T-helper 17 cell (primary cell): ENCODE measurements around the gene MAX. TPM values are rescaled to one million over a fixed set of nuclear protein-coding genes. Genes with fewer than 3 reads are reported as not detected.

Experiments
- ATAC-seq: fragments of 150-1000 bp; cut with Tn5 transposase; 2 replicates; pipeline ENCODE4 v1.10.0; 2021; ENCODE audit warnings: mild to moderate bottlenecking, moderate library complexity
- DNase-seq, 3 donors: peaks; one replicate each; pipeline versions ENCODE4 v3.0.0 to v3.0.0-alpha.2; 2020 to 2021
- H3K9me3 ChIP-seq: one replicate; pipeline ENCODE4 v1.7.0; 2013; ENCODE audit warnings: low read length, mild to moderate bottlenecking; ENCODE audit not compliant: control insufficient read depth, poor library complexity, severe bottlenecking
- H3K27ac Mint-ChIP-seq: one replicate; pipeline ENCODE4 v1.8.0; 2022; ENCODE audit warnings: mild to moderate bottlenecking, moderate library complexity, mixed read lengths
- H3K27me3 Mint-ChIP-seq: one replicate; pipeline ENCODE4 v1.8.0; 2022; ENCODE audit warnings: mixed read lengths
- H3K36me3 Mint-ChIP-seq: one replicate; pipeline ENCODE4 v1.8.0; 2022; ENCODE audit warnings: low read depth, mixed read lengths
- H3K4me1 Mint-ChIP-seq: one replicate; pipeline ENCODE4 v1.8.0; 2022; ENCODE audit warnings: mild to moderate bottlenecking, mixed read lengths
- H3K4me3 Mint-ChIP-seq: one replicate; pipeline ENCODE4 v1.8.0; 2022; ENCODE audit warnings: mild to moderate bottlenecking, moderate library complexity, mixed read lengths
- total RNA-seq, 4 donors: library from RNA in 2 of 4; stranded (reverse) in 2 of 4; gene quantifications; one replicate each; pipeline ENCODE4 v1.2.3 and lab custom pipeline; 2022 to 2026

The MAX gene
- total RNA-seq, 2 donors from 2014 or later = 167 to 312 TPM

DNA sequence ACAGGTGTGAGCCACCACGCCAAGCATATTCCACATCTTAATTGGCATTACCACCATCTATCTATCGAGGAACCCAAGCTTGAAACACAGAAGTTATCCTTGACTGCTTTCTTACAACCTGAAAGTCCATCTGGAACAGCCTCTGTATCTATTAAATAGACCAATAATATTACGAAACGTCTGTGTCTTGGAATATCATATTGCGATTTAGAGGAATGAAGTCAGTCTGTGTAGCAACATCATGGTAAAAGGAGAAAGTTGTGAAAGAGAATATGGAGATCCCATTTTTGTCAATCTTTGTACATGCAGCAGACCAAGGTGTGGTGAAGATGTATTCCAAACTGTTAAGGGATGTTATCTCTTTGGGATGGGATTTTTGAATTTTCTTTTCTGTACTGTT lies 25.8 kb upstream of the MAX start:
- Mint-ChIP-seq H3K4me1 (no peaks in the 10 kb centered on the region), H3K27ac (no peak overlapping the region), H3K4me3 (no peak overlapping the region), H3K36me3 (no peaks in the 10 kb centered on the region), H3K27me3 (peaks cover 14% of the 10 kb centered on the region)
- DNase-seq = no peak
- no peak for ATAC-seq
- no peaks in the 10 kb centered on the region for H3K9me3 ChIP-seq

DNA sequence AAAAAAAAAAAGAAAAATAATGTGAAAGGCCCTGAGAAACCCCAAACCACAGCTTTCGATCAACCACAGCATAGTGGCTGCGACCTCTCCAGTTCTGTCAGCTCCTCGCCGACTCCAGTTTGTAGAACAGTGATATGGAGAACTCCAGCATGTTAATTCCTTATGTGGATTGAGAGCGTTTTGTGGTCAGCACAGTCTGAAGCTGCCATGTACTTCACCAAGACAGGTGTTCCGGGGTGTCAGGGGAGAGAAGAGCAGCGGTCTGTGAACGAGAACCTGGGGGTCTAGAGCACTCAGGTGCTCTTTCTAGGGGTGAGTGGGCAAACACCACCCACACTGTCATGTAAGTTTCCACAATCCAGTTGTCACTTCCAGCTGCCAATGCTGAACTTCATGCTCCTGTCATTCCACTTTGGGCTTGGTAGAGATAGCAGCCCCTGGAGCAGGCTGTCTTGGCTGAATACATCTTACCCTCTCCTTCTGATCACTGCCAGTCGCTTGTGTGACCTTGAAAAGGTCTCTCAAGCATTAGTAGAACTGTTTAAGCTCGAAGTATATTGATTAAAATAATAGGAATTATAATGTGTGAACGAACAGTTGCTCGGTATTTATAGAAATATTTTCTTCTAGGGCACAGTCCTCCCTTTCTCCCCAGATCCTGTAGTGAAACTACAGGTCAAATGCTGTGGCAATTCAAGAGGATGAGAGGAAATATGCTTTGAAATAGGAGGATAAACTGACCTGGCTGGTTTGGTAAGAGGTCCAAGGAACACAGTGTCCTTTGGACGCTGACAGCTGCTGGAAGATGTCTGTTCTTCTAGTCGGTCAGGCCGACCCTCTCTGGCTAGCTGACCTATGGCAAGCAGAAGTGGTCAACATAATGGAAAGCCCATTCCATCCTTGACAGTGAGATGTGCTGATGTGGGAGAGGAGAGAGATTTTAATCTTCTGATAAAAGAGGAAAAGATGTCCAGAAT lies 15.7 kb upstream of the MAX start:
- Mint-ChIP-seq H3K4me3 (no peak overlapping the region), H3K4me1 (peaks cover 2% of the 10 kb centered on the region), H3K27ac (no peak overlapping the region), H3K27me3 (no peaks in the 10 kb centered on the region), H3K36me3 (peaks cover 2% of the 10 kb centered on the region)
- H3K9me3 ChIP-seq = no peaks in the 10 kb centered on the region
- ATAC-seq (no peak), DNase-seq (no peak)

DNA sequence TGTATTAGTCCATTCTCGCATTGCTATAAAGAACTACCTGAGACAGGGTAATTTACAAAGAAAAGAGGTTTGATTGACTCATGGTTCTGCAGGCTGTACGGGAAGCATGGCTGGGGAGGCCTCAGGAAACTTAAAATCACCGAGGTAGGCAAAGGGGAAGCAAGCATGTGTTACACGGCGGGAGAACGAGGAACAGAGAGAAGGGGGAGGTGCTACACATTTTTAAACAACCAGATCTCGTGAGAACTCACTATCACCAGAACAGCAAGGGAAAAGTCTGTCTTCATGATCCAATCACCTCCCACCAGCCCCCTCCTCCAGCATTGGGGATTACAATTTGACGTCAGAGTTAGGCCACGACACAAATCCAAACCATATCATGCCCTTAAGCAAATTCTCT lies 13.3 kb upstream of the MAX start:
- Mint-ChIP-seq H3K4me1 (peaks cover 2% of the 10 kb centered on the region), H3K4me3 (no peak overlapping the region), H3K27me3 (no peaks in the 10 kb centered on the region), H3K36me3 (peaks cover 2% of the 10 kb centered on the region), H3K27ac (no peak overlapping the region)
- no peaks in the 10 kb centered on the region for H3K9me3 ChIP-seq
- DNase-seq = no peak
- no peak for ATAC-seq

DNA sequence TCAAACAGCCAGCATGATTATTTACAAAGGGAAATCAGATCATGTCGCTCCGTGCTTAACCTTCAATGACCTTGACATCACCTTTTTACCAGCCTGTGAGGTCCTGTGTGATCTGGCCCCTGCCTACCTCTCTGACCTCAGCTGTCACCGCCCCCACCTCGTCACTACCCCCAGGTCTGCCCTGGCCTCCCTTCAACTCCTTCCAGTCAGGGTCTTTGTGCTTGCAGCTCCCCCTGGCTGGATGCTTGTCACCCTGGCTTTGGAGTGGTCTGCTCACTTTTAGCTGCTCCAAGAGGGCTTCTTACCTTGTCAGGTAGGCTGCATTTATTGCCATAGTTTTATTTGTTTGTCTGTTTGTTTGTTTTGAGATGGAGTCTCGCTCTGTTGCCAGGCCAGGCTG lies 8.2 kb upstream of the MAX start:
- DNase-seq = no peak
- peaks cover 8% of the 10 kb centered on the region for H3K27me3 Mint-ChIP-seq
- H3K4me1 Mint-ChIP-seq = no peaks in the 10 kb centered on the region
- H3K9me3 ChIP-seq = no peaks in the 10 kb centered on the region
- no peak overlapping the region for H3K4me3 Mint-ChIP-seq
- peaks cover 2% of the 10 kb centered on the region for H3K36me3 Mint-ChIP-seq
- no peak overlapping the region for H3K27ac Mint-ChIP-seq
- no peak for ATAC-seq

DNA sequence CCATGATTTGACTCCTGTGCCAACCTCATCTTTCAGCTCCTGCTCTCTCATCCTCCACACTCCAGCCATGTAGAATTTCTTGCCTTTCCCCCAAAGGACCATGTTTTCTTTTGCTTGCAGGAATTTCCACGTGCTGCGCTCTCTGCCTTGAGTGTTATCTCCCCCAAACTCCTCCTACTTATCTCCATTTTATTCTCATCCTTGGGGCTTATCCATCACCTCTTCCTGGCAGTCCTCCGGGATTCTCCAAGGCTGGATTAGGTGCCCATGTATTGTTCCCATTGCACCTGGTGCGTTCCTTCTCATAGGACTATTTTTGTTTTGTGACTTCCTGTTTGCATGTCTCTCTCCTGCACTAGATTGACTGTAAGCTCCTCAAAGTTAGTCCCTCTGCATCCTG lies 7.0 kb upstream of the MAX start:
- peaks cover 8% of the 10 kb centered on the region for H3K27me3 Mint-ChIP-seq
- DNase-seq (no peak), ATAC-seq (no peak)
- H3K36me3 Mint-ChIP-seq = peaks cover 2% of the 10 kb centered on the region
- H3K4me3 Mint-ChIP-seq = no peak overlapping the region
- no peak overlapping the region for H3K27ac Mint-ChIP-seq
- no peaks in the 10 kb centered on the region for H3K9me3 ChIP-seq
- no peaks in the 10 kb centered on the region for H3K4me1 Mint-ChIP-seq

DNA sequence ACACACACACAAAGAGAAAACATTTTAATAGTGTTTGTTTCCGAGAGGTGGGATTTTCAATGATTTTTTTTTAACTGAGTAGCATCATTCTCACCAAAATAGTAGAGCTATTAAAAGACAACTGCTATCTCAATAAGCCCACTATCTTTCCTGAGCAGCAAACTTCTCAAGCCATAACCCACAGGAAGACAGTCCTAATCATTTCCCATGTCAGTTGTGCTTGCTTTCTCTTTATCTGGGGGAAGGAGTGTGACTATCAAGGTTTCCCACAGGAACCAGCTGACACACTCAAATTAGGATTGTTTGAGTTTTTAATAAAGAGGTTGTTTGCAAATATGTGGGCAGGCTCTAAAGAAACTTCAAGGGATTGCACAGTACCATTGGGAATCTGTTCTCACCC lies 4.9 kb upstream of the MAX start:
- no peaks in the 10 kb centered on the region for H3K9me3 ChIP-seq
- Mint-ChIP-seq H3K4me3 (no peak overlapping the region), H3K4me1 (peaks cover 7% of the 10 kb centered on the region), H3K36me3 (peaks cover 5% of the 10 kb centered on the region), H3K27ac (no peak overlapping the region), H3K27me3 (peaks cover 14% of the 10 kb centered on the region)
- ATAC-seq (no peak), DNase-seq (no peak)

DNA sequence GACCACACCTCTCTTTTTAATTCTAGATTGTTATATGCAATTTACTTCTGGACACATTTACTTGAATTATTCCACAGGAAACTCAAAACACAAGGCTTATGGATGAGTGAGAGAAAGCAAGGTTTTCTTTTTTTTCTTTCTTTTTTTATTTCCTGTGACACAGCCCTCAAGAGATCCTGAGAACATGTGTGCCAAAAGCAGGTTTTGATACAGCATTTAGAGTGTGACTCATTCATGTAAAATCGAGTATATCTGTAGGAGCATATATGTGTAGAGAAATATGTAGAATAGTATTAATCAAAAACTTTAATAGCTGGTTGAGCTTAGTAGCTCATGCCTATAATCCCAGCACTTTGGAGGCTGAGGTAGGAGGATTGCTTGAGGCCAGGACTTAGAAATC lies 4.4 kb upstream of the MAX start:
- ATAC-seq (no peak), DNase-seq (no peak)
- Mint-ChIP-seq H3K27me3 (peaks cover 14% of the 10 kb centered on the region), H3K36me3 (peaks cover 5% of the 10 kb centered on the region), H3K27ac (no peak overlapping the region), H3K4me1 (peaks cover 7% of the 10 kb centered on the region), H3K4me3 (no peak overlapping the region)
- no peaks in the 10 kb centered on the region for H3K9me3 ChIP-seq

DNA sequence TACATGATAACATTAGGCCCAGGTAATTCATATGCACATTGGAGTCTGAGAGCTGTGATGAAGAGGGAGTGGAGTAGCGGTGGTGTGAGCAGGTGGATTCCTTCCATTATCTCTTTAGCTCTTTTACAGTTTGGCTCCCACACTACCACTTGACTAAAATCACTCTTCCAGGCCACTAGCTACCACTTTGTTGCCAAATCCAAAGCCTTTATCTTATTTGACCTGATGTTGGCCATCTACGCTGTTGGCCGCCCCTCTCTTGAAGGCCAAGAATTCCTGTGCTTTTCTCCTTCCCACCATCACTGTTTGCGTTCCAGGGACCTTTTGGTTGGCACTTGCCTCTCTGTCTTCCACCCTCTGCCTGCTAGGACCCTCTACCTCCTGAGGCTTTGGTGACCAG lies 4.0 kb upstream of the MAX start:
- H3K9me3 ChIP-seq = no peaks in the 10 kb centered on the region
- ATAC-seq = no peak
- peaks cover 8% of the 10 kb centered on the region for H3K4me1 Mint-ChIP-seq
- H3K36me3 Mint-ChIP-seq = peaks cover 6% of the 10 kb centered on the region
- no peak for DNase-seq
- H3K4me3 Mint-ChIP-seq = no peak overlapping the region
- no peak overlapping the region for H3K27ac Mint-ChIP-seq
- H3K27me3 Mint-ChIP-seq = peaks cover 14% of the 10 kb centered on the region

DNA sequence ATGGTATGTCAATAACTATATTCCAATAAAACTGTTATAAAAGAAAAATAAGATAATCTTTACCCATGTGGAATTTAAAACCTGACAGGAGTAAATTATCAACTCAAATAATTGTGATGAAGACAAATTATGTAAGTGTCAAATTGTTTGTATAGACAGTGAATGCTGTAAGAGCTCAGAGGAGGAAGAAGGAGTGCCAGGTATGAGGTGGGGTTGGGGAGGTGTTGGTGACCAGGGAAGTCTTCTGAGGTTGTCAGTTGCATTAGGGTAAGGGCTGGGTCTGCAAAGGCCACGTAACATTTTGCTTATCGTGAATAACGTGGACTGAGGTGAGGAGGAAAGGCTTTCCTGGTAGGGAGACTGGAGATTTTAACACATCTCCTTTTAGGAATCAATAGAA lies 2.5 kb upstream of the MAX start:
- peaks cover 13% of the 10 kb centered on the region for H3K27me3 Mint-ChIP-seq
- H3K27ac Mint-ChIP-seq = no peak overlapping the region
- H3K4me1 Mint-ChIP-seq = peaks cover 18% of the 10 kb centered on the region
- peak overlapping the region; percentile 73 for H3K4me3 Mint-ChIP-seq
- peaks cover 11% of the 10 kb centered on the region for H3K36me3 Mint-ChIP-seq
- DNase-seq (no peak), ATAC-seq (no peak)
- no peaks in the 10 kb centered on the region for H3K9me3 ChIP-seq

DNA sequence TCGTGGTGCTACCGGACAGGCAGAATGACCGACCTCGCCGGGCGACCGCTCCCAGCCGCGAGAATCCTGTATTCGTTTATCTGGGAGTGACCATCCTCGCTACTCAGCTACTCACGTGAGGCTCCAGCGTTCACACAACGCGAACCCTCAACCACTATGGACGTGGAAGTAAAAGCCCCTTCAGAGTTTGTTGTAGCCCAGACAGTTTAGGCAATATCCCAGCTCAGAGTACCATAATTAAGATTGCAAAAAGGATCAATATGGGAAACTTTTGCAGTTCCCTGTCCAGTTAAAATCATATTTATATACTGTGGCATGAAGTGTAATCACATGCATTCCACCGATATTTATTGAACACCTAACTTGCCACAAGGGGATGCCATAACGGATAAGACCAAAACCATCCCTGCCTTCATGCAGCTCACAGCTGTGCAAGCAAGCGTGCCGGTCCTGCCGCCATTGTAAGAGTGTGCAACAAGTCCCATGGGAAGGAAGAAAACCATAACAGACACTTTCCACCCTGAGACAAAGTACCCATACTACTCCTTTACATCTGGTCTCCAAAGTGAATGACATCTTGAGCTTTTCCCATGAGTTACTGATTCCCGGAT lies 938 bp upstream of the MAX start:
- ATAC-seq (no peak), DNase-seq (no peak)
- Mint-ChIP-seq H3K4me1 (peaks cover 27% of the 10 kb centered on the region), H3K27ac (peak overlapping the region; percentile 74), H3K27me3 (peaks cover 6% of the 10 kb centered on the region), H3K36me3 (peaks cover 9% of the 10 kb centered on the region), H3K4me3 (peak overlapping the region; percentile 88)
- H3K9me3 ChIP-seq = no peaks in the 10 kb centered on the region

DNA sequence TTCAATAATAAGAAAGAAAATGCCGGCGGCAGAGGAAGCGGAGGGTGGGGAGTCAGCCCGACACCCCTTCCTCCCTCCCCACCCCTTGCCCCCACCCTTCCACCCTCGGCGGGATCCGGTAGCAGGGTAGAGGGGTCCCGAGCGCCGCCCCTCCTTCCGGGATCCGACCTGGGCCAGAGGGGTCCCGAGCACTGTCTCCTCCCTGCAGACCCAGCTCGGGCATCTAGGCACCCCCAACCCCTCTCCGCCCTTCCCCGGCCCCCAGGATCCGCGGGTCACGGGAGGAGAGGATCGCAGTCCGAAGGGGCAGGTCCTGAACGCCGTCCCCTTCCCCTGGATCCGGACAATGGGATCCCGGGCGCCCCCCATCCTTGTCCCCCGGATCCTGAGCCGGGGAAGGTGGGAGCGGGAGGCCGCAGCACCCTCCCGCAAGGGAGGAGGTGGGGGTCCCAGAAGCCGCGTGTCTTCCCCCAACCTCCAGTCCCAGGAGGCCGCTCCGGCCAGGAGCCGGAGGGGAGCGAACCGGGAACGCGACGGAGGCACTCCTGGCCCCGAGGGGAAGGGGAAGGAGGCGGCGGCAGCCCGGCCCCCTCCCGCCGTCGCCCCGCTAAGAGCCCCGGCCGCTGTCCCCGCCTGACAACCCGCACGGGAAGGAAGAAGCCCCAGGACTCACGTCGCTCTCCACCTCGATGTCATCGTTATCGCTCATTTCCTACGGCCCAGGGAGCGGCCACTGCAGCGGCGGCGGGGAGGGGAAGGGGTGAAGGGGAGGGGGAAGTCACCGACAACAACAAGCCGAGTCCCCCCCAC lies 481 bp downstream of the MAX start:
- no peak for ATAC-seq
- peaks cover 9% of the 10 kb centered on the region for H3K36me3 Mint-ChIP-seq
- H3K27me3 Mint-ChIP-seq = peaks cover 6% of the 10 kb centered on the region
- H3K9me3 ChIP-seq = no peaks in the 10 kb centered on the region
- peak; percentile 20 to 52 (median 48) for DNase-seq
- H3K4me1 Mint-ChIP-seq = peaks cover 33% of the 10 kb centered on the region
- peak overlapping the region; percentile 74 for H3K27ac Mint-ChIP-seq
- peak overlapping the region; percentile 88 for H3K4me3 Mint-ChIP-seq

DNA sequence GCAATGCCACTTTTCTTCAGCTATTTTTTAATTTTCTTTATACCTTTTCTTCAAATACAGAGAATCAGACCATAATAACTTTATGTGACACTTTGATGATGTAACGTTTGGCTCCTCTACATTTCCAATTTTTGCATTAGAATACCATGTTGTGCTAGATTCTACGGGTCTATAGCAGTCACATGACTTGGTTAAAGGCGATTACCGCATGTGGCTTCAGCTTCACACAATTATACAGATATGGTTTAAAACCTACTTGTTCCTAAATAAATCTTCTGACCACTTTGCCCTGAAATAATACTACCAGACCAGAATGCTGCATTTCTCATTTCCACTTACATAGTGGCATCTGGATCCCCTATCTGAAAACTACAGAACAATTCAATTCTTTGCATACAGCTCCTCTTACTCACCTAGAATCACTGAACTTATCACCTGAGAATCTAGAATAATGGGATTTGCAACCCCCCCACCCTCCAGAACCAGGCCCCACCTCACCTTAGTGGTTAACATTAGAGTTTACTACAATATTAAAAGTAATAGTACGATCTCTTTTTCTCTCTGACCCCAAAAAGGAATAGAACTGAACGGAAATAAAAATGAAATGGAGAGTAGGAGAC lies 1.3 kb downstream of the MAX start:
- ATAC-seq (no peak), DNase-seq (no peak)
- Mint-ChIP-seq H3K4me1 (peaks cover 40% of the 10 kb centered on the region), H3K4me3 (peak overlapping the region; percentile 88), H3K27ac (peak overlapping the region; percentile 74), H3K27me3 (peaks cover 6% of the 10 kb centered on the region), H3K36me3 (peaks cover 9% of the 10 kb centered on the region)
- H3K9me3 ChIP-seq = no peaks in the 10 kb centered on the region

DNA sequence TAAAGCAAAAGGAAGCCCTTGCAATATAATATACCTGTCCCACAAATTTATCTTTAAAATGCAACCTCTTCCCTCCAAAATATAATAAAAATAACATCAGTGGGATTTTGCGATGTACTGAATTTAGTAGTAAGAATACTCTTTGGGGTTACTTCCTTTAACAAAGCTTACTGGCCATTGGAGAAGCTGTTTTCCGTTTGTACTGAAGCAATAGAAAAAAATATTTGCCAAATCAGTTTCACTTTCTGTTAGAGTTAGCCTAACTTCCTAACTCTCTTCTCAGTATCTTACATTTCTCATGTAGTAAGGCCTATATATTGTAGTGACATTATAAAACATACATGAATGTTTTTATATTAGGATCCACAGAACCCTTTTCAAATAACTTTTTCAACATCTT lies 3.7 kb downstream of the MAX start:
- DNase-seq (no peak), ATAC-seq (no peak)
- peak overlapping the region; percentile 74 for H3K4me3 Mint-ChIP-seq
- peak overlapping the region; percentile 79 for H3K27ac Mint-ChIP-seq
- peaks cover 56% of the 10 kb centered on the region for H3K4me1 Mint-ChIP-seq
- peaks cover 11% of the 10 kb centered on the region for H3K36me3 Mint-ChIP-seq
- H3K9me3 ChIP-seq = no peaks in the 10 kb centered on the region
- no peaks in the 10 kb centered on the region for H3K27me3 Mint-ChIP-seq
